ENCODE results near the gene SEL1L3. TPM values are rescaled to one million over a fixed set of nuclear protein-coding genes. Genes with fewer than 3 reads are reported as not detected.

The SEL1L3 gene
- polyA plus RNA-seq, 1 of the 3 experiments (the other 2 are of a cell fraction), result 2.2 TPM

- Histone ChIP-seq H3K79me2 (ENCODE audit: insufficient read depth) (no peaks in the 10 kb centered on the region), H3K9me3 (no peaks in the 10 kb centered on the region), H3K4me3 (ENCODE audit: low read depth in 2 of 2, low read length in 1 of 2) (no peak overlapping the region), H4K20me1 (ENCODE audit: insufficient read depth) (no peaks in the 10 kb centered on the region), H3K36me3 (replicated peaks in 1 of 2; ENCODE audit: control insufficient read depth in 1 of 2, insufficient read depth in 2 of 2, low read length in 1 of 2) (no peaks in the 10 kb centered on the region), H3K27me3 (ENCODE audit: insufficient read depth) (no peaks in the 10 kb centered on the region), H2AFZ (ENCODE audit: low read depth) (no peak overlapping the region), H3K27ac (ENCODE audit: low read depth in 2 of 2, low read length in 1 of 2) (no peak overlapping the region), H3K4me2 (no peak overlapping the region), H3K9me2 (no peaks in the 10 kb centered on the region), H3K9ac (no peak overlapping the region), H3F3A (replicated peaks; ENCODE audit: insufficient read depth) (no peaks in the 10 kb centered on the region), H3K4me1 (ENCODE audit: control insufficient read depth in 1 of 2, insufficient read depth in 2 of 2, low read depth in 1 of 2, low read length in 1 of 2) (peaks cover 9 to 11% of the 10 kb centered on the region in 2 experiments; a peak in 3 of 4 replicates)
- DNase-seq, result no peak
- ChIA-PET POLR2A (no interaction called here), CTCF (interaction anchor here (0.9 kb wide), 1 partner anchor 22 kb away, joined by 3 read pairs; no protein-coding TSS in a partner anchor)
- TF ChIP-seq CHD2 (IDR thresholded peaks at IDR 0.05; ENCODE audit: low read length, partially characterized antibody) (no peak), NRF1 (IDR thresholded peaks at IDR 0.05; ENCODE audit: low read depth, low read length) (no peak), MEF2A (IDR thresholded peaks at IDR 0.05; ENCODE audit: borderline replicate concordance, low read depth) (no peak), USF2 (IDR thresholded peaks at IDR 0.05; ENCODE audit: borderline replicate concordance, low read depth, low read length) (no peak), PBX3 (IDR thresholded peaks at IDR 0.05) (no peak), FOXJ3 (CRISPR knock-in tag; IDR thresholded peaks at IDR 0.05) (no peak), RFX5 (IDR thresholded peaks at IDR 0.05; ENCODE audit: low read length) (no peak), RCOR1 (IDR thresholded peaks at IDR 0.05; ENCODE audit: low read length) (no peak), IRF3 (IDR thresholded peaks at IDR 0.05; ENCODE audit: low read depth, low read length) (no peak), MAX (IDR thresholded peaks at IDR 0.05; ENCODE audit: low read depth) (no peak), USF1 (IDR thresholded peaks at IDR 0.05; ENCODE audit: borderline replicate concordance, low read depth) (no peak), MXI1 (IDR thresholded peaks at IDR 0.05; ENCODE audit: low read depth, low read length) (no peak), GABPA (IDR thresholded peaks at IDR 0.05; ENCODE audit: low read depth) (no peak), TCF12 (IDR thresholded peaks at IDR 0.05) (no peak), FOXM1 (IDR thresholded peaks at IDR 0.05; ENCODE audit: low read depth) (no peak), POLR2AphosphoS5 (IDR thresholded peaks at IDR 0.05; ENCODE audit: low read depth, low read length) (no peak), EP300 (IDR thresholded peaks at IDR 0.05; ENCODE audit: borderline replicate concordance in 1 of 2, low read depth in 1 of 2, low read length in 1 of 2) (no peak), ZBTB33 (IDR thresholded peaks at IDR 0.05; ENCODE audit: borderline replicate concordance, low read depth) (no peak), JUND (IDR thresholded peaks at IDR 0.05) (no peak)
- WGBS (ENCODE audit: low lambda C conversion rate), result 87% methylated on average over 2 of the region's 2 CpGs
Observed at GRCh38 chr4:25883565-25883964, 20.8 kb upstream of the SEL1L3 start.
